Mesothelial cell of epicardium (in vitro differentiated cells): Measurements from ENCODE around the gene CALML5. TPM values are rescaled to one million over a fixed set of nuclear protein-coding genes. Genes with fewer than 3 reads are reported as not detected.

Experiments used
- DNase-seq, 2 experiments: peaks; one replicate each; pipeline ENCODE4 v3.0.0; 2021; ENCODE audit warnings: low spot score in 2 of 2; ENCODE audit not compliant: unreplicated experiment in 2 of 2
- H3K27ac Mint-ChIP-seq: 2 replicates; pipeline ENCODE4 v1.8.0; 2021; ENCODE audit warnings: mixed read lengths
- H3K27me3 Mint-ChIP-seq: 2 replicates; pipeline ENCODE4 v1.8.0; 2021; ENCODE audit warnings: low read depth, mixed read lengths
- H3K36me3 Mint-ChIP-seq: 2 replicates; pipeline ENCODE4 v1.8.0; 2021; ENCODE audit warnings: mixed read lengths
- H3K4me1 Mint-ChIP-seq: 2 replicates; pipeline ENCODE4 v1.8.0; 2021; ENCODE audit warnings: mixed read lengths
- H3K4me3 Mint-ChIP-seq: 2 replicates; pipeline ENCODE4 v1.8.0; 2021; ENCODE audit warnings: mild to moderate bottlenecking, moderate library complexity, mixed read lengths
- H3K9me3 Mint-ChIP-seq: 2 replicates; pipeline ENCODE4 v1.8.0; 2021; ENCODE audit warnings: mixed read lengths
- CTCF ChIP-seq: fragments of 200-600 bp; sonication (generic); IDR thresholded peaks from one replicate; pipeline ENCODE4 v1.5.0; 2021; ENCODE audit warnings: antibody characterized with exemption; ENCODE audit not compliant: unreplicated experiment
- total RNA-seq: library from RNA; stranded (reverse); gene quantifications from 3 replicates; pipeline ENCODE4 v1.2.1, GENCODE V29; 2021

CALML5 gene
- total RNA-seq, 1 donor from 2014 or later = not detected

- H3K27ac Mint-ChIP-seq = peak overlapping the region; percentile 94
Observed at GRCh38 chr10:5504146-5505072, 5.0 kb upstream of the CALML5 start.

GRCh38 chr10:5503477-5503835 is 4.1 kb upstream of the CALML5 start:
- Mint-ChIP-seq H3K27ac (peak overlapping the region; percentile 94), H3K4me3 (no peak overlapping the region), H3K36me3 (no peaks in the 10 kb centered on the region), H3K4me1 (peaks cover 69% of the 10 kb centered on the region), H3K9me3 (no peaks in the 10 kb centered on the region), H3K27me3 (no peaks in the 10 kb centered on the region)
- DNase-seq = no peak
- no peak for TF ChIP-seq CTCF

More at GRCh38 chr10:5504146-5505072, 5.0 kb upstream of the CALML5 start:
- DNase-seq = no peak
- Mint-ChIP-seq H3K36me3 (no peaks in the 10 kb centered on the region), H3K27me3 (no peaks in the 10 kb centered on the region), H3K4me3 (no peak overlapping the region), H3K9me3 (no peaks in the 10 kb centered on the region), H3K4me1 (peaks cover 69% of the 10 kb centered on the region)
- TF ChIP-seq CTCF = no peak

GRCh38 chr10:5502571-5503476 is 3.5 kb upstream of the CALML5 start:
- H3K9me3 Mint-ChIP-seq = no peaks in the 10 kb centered on the region
- H3K4me3 Mint-ChIP-seq = no peak overlapping the region
- H3K4me1 Mint-ChIP-seq = peaks cover 69% of the 10 kb centered on the region
- H3K36me3 Mint-ChIP-seq = no peaks in the 10 kb centered on the region
- no peaks in the 10 kb centered on the region for H3K27me3 Mint-ChIP-seq
- no peak for TF ChIP-seq CTCF
- no peak for DNase-seq
- peak overlapping the region; percentile 94 for H3K27ac Mint-ChIP-seq

GRCh38 chr10:5502061-5502521 is 2.7 kb upstream of the CALML5 start:
- no peak overlapping the region for H3K27ac Mint-ChIP-seq
- no peak overlapping the region for H3K4me3 Mint-ChIP-seq
- no peak for TF ChIP-seq CTCF
- no peaks in the 10 kb centered on the region for H3K9me3 Mint-ChIP-seq
- no peaks in the 10 kb centered on the region for H3K27me3 Mint-ChIP-seq
- H3K4me1 Mint-ChIP-seq = peaks cover 65% of the 10 kb centered on the region
- DNase-seq = no peak
- H3K36me3 Mint-ChIP-seq = no peaks in the 10 kb centered on the region

- TF ChIP-seq CTCF = no peak
- no peaks in the 10 kb centered on the region for H3K9me3 Mint-ChIP-seq
- no peak overlapping the region for H3K27ac Mint-ChIP-seq
Observed at GRCh38 chr10:5500910-5501309, 1.5 kb upstream of the CALML5 start.

More at GRCh38 chr10:5500910-5501309, 1.5 kb upstream of the CALML5 start:
- no peak for DNase-seq
- Mint-ChIP-seq H3K36me3 (no peaks in the 10 kb centered on the region), H3K27me3 (no peaks in the 10 kb centered on the region), H3K4me3 (no peak overlapping the region), H3K4me1 (peaks cover 56% of the 10 kb centered on the region)
